GM13976 (cell line): Measurements from ENCODE around the gene CSMD2.

Experiments used
- DNase-seq: peaks from one replicate; pipeline ENCODE4 v3.0.0; 2012; ENCODE audit warnings: low spot score
- in situ Hi-C: fragments of 300-500 bp; cut with MboI; formaldehyde crosslinking; loops from one replicate; pipeline ENCODE4 v1.12.0; 2022; ENCODE audit warnings: low sequenced_read_pairs, mixed read lengths, inconsistent platforms; ENCODE audit not compliant: unreplicated experiment
- TF ChIP-seq, protein P1 (sequence below): IDR thresholded peaks from 2 replicates; pipeline ENCODE4 v1.5.1; 2012; ENCODE audit warnings: borderline replicate concordance, mild to moderate bottlenecking; ENCODE audit not compliant: insufficient read depth; ENCODE audit errors: extremely low read depth, missing control alignments, control extremely low read depth

The CSMD2 gene

DNA sequence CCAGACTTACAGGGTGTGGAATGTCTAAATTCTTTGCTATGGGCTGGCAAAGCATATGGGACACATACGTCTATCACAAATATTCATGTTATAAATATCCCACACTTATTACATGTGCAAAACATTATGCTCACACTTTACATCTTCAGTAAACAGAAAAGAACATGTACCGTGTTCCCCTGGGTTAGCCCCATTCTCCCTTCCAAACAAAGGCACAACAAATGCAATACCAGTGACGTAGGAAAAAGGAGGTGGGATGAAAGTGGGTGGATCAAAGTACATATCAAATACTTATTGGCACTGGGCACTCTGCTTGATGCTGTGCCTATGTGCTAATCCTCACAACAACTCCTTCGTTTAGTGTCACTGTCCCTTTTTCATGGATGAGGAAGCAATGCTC lies 521.8 kb downstream of the CSMD2 start:
- TF ChIP-seq, protein P1, sequence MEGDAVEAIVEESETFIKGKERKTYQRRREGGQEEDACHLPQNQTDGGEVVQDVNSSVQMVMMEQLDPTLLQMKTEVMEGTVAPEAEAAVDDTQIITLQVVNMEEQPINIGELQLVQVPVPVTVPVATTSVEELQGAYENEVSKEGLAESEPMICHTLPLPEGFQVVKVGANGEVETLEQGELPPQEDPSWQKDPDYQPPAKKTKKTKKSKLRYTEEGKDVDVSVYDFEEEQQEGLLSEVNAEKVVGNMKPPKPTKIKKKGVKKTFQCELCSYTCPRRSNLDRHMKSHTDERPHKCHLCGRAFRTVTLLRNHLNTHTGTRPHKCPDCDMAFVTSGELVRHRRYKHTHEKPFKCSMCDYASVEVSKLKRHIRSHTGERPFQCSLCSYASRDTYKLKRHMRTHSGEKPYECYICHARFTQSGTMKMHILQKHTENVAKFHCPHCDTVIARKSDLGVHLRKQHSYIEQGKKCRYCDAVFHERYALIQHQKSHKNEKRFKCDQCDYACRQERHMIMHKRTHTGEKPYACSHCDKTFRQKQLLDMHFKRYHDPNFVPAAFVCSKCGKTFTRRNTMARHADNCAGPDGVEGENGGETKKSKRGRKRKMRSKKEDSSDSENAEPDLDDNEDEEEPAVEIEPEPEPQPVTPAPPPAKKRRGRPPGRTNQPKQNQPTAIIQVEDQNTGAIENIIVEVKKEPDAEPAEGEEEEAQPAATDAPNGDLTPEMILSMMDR = no peak
- no peak for DNase-seq
- in situ Hi-C loops = no loop called here

DNA sequence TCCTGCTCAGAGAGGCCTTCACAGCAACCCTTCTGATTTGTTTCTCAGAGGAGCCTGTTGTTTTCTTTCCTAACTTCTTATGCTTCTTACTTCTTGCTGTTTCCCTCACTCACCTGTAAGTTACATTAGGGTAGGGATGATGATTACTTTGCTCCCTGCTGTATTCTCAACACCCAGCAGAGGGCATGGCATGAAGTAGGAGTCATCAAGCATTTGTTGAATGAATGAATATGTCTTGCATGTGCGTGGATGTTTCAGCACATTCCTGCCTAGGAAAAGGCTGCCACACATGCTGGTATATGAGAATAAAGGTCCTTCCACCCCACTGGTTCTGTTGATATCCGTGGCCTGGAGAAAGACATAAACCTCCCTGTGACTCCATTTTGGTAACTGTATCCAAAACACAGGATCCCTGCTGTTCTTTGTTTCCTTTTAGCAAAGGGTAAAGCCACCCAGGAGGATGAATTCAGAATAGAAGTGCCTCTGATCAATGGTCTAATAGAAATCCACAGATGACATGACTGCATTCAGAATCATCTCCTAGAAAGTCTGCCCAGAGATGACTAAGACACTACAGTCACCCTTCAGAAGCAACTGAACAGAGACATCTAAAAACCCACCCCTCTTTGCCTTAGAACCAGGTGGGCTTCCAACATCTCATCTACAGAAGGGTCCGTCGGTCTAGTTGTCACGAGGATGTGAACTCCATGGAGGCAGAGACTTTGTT lies 523.8 kb downstream of the CSMD2 start:
- TF ChIP-seq, protein P1 = peak; percentile 7
- in situ Hi-C loops = no loop called here
- no peak for DNase-seq

DNA sequence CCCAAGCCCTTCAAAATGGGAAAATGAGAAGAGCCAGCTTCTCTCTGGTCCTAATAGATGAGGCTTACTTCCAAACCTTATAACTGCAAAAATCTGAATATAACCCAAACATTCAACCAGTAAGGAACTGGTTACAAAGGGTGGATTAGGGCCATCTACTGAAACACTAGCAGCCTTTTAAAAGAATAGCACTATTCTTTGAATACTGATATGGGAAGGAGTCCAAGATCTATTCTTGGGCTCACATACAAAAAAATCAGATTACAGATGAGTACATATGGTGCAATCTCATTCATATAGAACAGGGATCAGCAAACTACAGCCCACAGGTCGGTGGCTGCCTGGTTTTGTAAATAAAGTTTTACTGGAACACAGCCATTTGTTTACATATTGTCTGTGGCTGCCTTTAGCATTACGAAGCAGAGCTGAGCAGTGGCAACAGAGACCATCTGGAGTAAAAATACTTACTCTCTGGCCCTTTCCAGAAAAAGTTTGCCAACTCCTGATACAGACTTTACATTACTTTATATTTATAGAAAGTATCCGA lies 524.8 kb downstream of the CSMD2 start:
- in situ Hi-C loops = no loop called here
- DNase-seq = no peak
- TF ChIP-seq, protein P1 = no peak

DNA sequence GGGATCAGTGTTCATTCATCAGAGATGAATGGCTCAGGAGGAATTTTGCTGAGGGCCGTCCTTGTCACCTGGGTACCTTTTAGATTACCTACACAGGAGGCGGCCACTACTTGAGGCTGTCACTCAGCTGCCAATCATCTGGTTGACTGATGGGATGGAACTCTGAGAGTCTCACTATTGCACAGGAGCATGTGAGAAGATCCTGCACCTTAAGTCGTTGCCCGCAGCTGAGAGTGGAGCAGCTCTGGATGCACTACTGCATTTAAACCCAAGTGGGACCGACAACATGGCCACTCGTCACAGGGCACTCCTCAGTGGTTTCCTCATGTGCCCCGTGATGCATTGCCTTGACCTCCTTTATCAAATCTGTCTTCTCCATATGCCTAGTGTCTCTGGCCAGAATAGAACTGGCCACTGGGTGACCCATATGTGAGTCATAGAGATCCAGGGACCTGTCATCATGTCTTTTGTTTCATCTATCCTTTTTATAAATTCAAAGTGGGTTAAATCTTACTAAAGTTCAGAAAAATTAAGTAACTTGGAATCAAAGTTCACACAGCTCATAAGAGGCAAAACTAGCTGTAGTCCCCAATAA lies 527.1 kb downstream of the CSMD2 start:
- no peak for DNase-seq
- TF ChIP-seq, protein P1 = no peak
- in situ Hi-C loops = no loop called here

DNA sequence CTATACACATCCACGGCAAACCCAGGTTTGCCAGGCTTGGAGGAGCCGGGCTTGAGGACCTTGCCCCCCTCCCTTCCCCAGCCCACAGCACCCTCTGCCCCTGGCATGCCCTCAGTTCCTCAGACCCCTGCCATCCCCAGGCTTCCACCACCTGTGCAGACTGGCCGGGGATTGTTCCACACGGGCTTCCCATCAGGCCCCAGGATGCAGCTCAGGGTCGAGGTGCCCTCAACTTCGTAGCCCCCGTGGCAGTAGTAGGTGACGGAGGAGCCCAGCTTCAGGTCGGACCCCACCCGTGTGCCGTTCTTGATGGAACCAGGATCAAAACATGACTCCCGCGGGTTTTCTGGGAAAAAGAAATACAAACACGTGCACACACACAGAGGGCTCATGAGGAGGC lies 528.8 kb downstream of the CSMD2 start:
- no peak for DNase-seq
- in situ Hi-C loops = no loop called here
- TF ChIP-seq, protein P1 = no peak

DNA sequence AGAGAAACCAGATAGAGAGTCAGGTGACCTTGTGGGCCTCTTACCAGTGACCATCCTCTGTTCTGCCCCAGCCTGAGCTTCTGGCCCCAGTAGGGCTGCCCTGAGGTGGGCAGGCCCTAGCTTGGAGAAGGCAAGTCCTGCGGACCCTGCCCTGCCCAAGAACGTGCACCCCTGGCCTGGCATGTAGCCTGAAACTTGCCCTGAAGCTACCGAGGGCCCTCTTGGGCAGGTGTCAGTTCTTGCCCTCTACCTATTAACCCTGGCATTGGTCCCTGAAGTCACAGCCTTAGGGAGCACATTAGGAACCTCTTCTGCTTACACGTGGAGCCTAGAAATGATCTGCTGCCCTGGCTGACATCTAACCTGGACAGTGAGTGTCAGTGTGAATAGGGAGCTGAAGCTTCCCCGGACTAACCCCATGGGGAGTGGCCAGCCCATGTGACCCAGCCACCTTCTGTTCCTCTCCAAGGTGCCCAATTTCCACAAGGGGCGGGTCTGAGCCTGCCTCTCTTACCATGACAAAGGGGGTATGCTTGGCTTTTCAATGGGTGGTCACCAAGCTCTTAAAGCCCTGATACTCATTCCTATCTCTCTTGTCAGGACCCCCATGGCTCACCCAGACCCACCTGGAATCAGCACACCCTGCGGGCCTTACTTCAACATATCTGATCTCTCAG lies 529.6 kb downstream of the CSMD2 start:
- no peak for DNase-seq
- TF ChIP-seq, protein P1 = no peak
- in situ Hi-C loops = no loop called here
